HEK293 (cell line): ENCODE data around the gene CCDC158.

Source experiments
- CTCF ChIA-PET: fragments of 350-600 bp; formaldehyde crosslinking; extraction: SDS; loops from one replicate; lab custom pipeline; 2021; ENCODE audit warnings: antibody characterized with exemption; lab: Yijun Ruan, JAX
- POLR2A ChIA-PET: fragments of 300-600 bp; formaldehyde crosslinking; extraction: SDS; loops from one replicate; lab custom pipeline; 2020; ENCODE audit warnings: antibody characterized with exemption, inconsistent platforms; lab: Yijun Ruan, JAX
- H3K27ac ChIP-seq: fragments of 200-500 bp; sonication (Bioruptor generic); 2 replicates; pipeline ENCODE4 v1.5.1; 2014; ENCODE audit warnings: low read depth, low read length, control low read depth, inconsistent platforms; ENCODE audit errors: extremely low read depth
- H3K36me3 ChIP-seq, 2 experiments: fragments of 200-500 bp in 1 of 2; sonication (Bioruptor generic) in 1 of 2; 1 replicate in 1 of 2; 2 replicates in 1 of 2; pipeline ENCODE4 v1.5.1; 2014 to 2017; ENCODE audit warnings: inconsistent platforms in 2 of 2, low read length in 2 of 2; ENCODE audit not compliant: control insufficient read depth in 2 of 2, insufficient read depth in 1 of 2
- H3K4me1 ChIP-seq: fragments of 200-500 bp; sonication (Bioruptor generic); 2 replicates; pipeline ENCODE4 v1.5.1; 2014; ENCODE audit warnings: mild to moderate bottlenecking, low read length, inconsistent platforms; ENCODE audit not compliant: control insufficient read depth, insufficient read depth
- H3K4me3 ChIP-seq: 2 replicates; pipeline ENCODE4 v1.5.1; 2011; ENCODE audit warnings: low read depth, mild to moderate bottlenecking, control low read depth, low read length, moderate library complexity
- H3K9me3 ChIP-seq: fragments of 200-500 bp; sonication (Bioruptor generic); 2 replicates; pipeline ENCODE4 v1.5.1; 2014; ENCODE audit warnings: low read depth, low read length, inconsistent platforms; ENCODE audit not compliant: control insufficient read depth, insufficient read depth
- BCL11A ChIP-seq: fragments of 450-650 bp; formaldehyde crosslinking; IDR thresholded peaks from 2 replicates; pipeline ENCODE4 v1.5.1; 2016; ENCODE audit warnings: low read depth, missing biosample characterization, missing genetic modification characterization
- HOXA7 ChIP-seq: sonication (generic); formaldehyde crosslinking; IDR thresholded peaks from 2 replicates; pipeline ENCODE4 v1.8.1; 2022; ENCODE audit warnings: missing genetic modification reagents, borderline replicate concordance
- KLF16 ChIP-seq: fragments of 450-650 bp; formaldehyde crosslinking; IDR thresholded peaks from 2 replicates; pipeline ENCODE4 v1.5.1; 2017; ENCODE audit warnings: missing biosample characterization, missing genetic modification characterization
- MEIS1 ChIP-seq: sonication (generic); formaldehyde crosslinking; IDR thresholded peaks from 2 replicates; pipeline ENCODE4 v1.8.1; 2022; ENCODE audit warnings: missing genetic modification reagents, mild to moderate bottlenecking, borderline replicate concordance
- REPIN1 ChIP-seq: fragments of 450-650 bp; formaldehyde crosslinking; IDR thresholded peaks from 2 replicates; pipeline ENCODE4 v1.5.1; 2017; ENCODE audit warnings: missing biosample characterization, missing genetic modification characterization, low read depth
- SALL2 ChIP-seq: fragments of 450-650 bp; formaldehyde crosslinking; IDR thresholded peaks from 2 replicates; pipeline ENCODE4 v1.5.0; 2017; ENCODE audit warnings: missing biosample characterization, mild to moderate bottlenecking, missing genetic modification characterization, borderline replicate concordance
- SCRT1 ChIP-seq: fragments of 450-650 bp; formaldehyde crosslinking; IDR thresholded peaks from 2 replicates; pipeline ENCODE4 v1.5.1; 2016; ENCODE audit warnings: missing biosample characterization, missing genetic modification characterization, borderline replicate concordance
- SP3 ChIP-seq: fragments of 450-650 bp; formaldehyde crosslinking; IDR thresholded peaks from 2 replicates; pipeline ENCODE4 v1.5.1; 2016; ENCODE audit warnings: missing biosample characterization, missing genetic modification characterization
- ZBTB21 ChIP-seq: fragments of 450-650 bp; formaldehyde crosslinking; IDR thresholded peaks from 2 replicates; pipeline ENCODE4 v1.5.1; 2017; ENCODE audit warnings: missing biosample characterization, missing genetic modification characterization
- ZBTB7A ChIP-seq: fragments of 450-650 bp; formaldehyde crosslinking; IDR thresholded peaks from 2 replicates; pipeline ENCODE4 v1.5.1; 2016; ENCODE audit warnings: low read depth, missing biosample characterization, missing genetic modification characterization
- ZFP41 ChIP-seq: fragments of 450-650 bp; formaldehyde crosslinking; IDR thresholded peaks from 2 replicates; pipeline ENCODE4 v1.5.1; 2016; ENCODE audit warnings: missing biosample characterization, missing genetic modification characterization, borderline replicate concordance
- ZIC2 ChIP-seq: fragments of 450-650 bp; formaldehyde crosslinking; IDR thresholded peaks from 2 replicates; pipeline ENCODE4 v1.5.1; 2016; ENCODE audit warnings: missing biosample characterization, missing genetic modification characterization
- ZNF112 ChIP-seq: fragments of 450-650 bp; formaldehyde crosslinking; IDR thresholded peaks from 2 replicates; pipeline ENCODE4 v1.5.0; 2017; ENCODE audit warnings: missing biosample characterization, missing genetic modification characterization
- ZNF114 ChIP-seq: fragments of 450-650 bp; formaldehyde crosslinking; IDR thresholded peaks from 2 replicates; pipeline ENCODE4 v1.5.0; 2017; ENCODE audit warnings: missing biosample characterization, missing genetic modification characterization
- ZNF169 ChIP-seq: fragments of 450-650 bp; formaldehyde crosslinking; IDR thresholded peaks from 2 replicates; pipeline ENCODE4 v1.5.1; 2016; ENCODE audit warnings: missing biosample characterization, missing genetic modification characterization
- ZNF174 ChIP-seq: fragments of 450-650 bp; formaldehyde crosslinking; IDR thresholded peaks from 2 replicates; pipeline ENCODE4 v1.5.0; 2017; ENCODE audit warnings: missing biosample characterization, mild to moderate bottlenecking, missing genetic modification characterization
- ZNF2 ChIP-seq: fragments of 450-650 bp; formaldehyde crosslinking; IDR thresholded peaks from 2 replicates; pipeline ENCODE4 v1.5.1; 2016; ENCODE audit warnings: missing biosample characterization, missing genetic modification characterization
- ZNF23 ChIP-seq: fragments of 450-650 bp; formaldehyde crosslinking; IDR thresholded peaks from 2 replicates; pipeline ENCODE4 v1.5.1; 2016; ENCODE audit warnings: missing biosample characterization, missing genetic modification characterization, borderline replicate concordance
- ZNF350 ChIP-seq: fragments of 450-650 bp; formaldehyde crosslinking; IDR thresholded peaks from 2 replicates; pipeline ENCODE4 v1.5.0; 2017; ENCODE audit warnings: missing biosample characterization, mild to moderate bottlenecking, missing genetic modification characterization
- ZNF366 ChIP-seq: fragments of 450-650 bp; formaldehyde crosslinking; conservative IDR thresholded peaks from 2 replicates; pipeline ENCODE4 v1.5.1; 2016; ENCODE audit warnings: missing biosample characterization, missing genetic modification characterization
- ZNF473 ChIP-seq: fragments of 450-650 bp; formaldehyde crosslinking; IDR thresholded peaks from 2 replicates; pipeline ENCODE4 v1.5.1; 2017; ENCODE audit warnings: missing biosample characterization, missing genetic modification characterization
- ZNF530 ChIP-seq: fragments of 450-650 bp; formaldehyde crosslinking; IDR thresholded peaks from 2 replicates; pipeline ENCODE4 v1.5.1; 2016; ENCODE audit warnings: low read depth, missing biosample characterization, missing genetic modification characterization
- ZNF555 ChIP-seq: fragments of 450-650 bp; formaldehyde crosslinking; conservative IDR thresholded peaks from 2 replicates; pipeline ENCODE4 v1.5.1; 2017; ENCODE audit warnings: missing biosample characterization, mild to moderate bottlenecking, missing genetic modification characterization, inconsistent platforms
- ZNF560 ChIP-seq: fragments of 450-650 bp; formaldehyde crosslinking; IDR thresholded peaks from 2 replicates; pipeline ENCODE4 v1.5.1; 2017; ENCODE audit warnings: missing biosample characterization, missing genetic modification characterization, borderline replicate concordance
- ZNF776 ChIP-seq: fragments of 450-650 bp; formaldehyde crosslinking; IDR thresholded peaks from 2 replicates; pipeline ENCODE4 v1.5.0; 2017; ENCODE audit warnings: missing biosample characterization, missing genetic modification characterization, borderline replicate concordance
- ZSCAN23 ChIP-seq: fragments of 450-650 bp; formaldehyde crosslinking; IDR thresholded peaks from 2 replicates; pipeline ENCODE4 v1.5.1; 2016; ENCODE audit warnings: missing biosample characterization, missing genetic modification characterization
- TF ChIP-seq, protein P1 (sequence below): fragments of 450-650 bp; formaldehyde crosslinking; IDR thresholded peaks from 2 replicates; pipeline ENCODE4 v1.5.1; 2016; ENCODE audit warnings: missing biosample characterization, missing genetic modification characterization
- TF ChIP-seq, protein P2 (sequence below): fragments of 450-650 bp; formaldehyde crosslinking; IDR thresholded peaks from 2 replicates; pipeline ENCODE4 v1.5.1; 2016; ENCODE audit warnings: missing biosample characterization, missing genetic modification characterization
- TF ChIP-seq, protein P3 (sequence below): fragments of 450-650 bp; formaldehyde crosslinking; IDR thresholded peaks from 2 replicates; pipeline ENCODE4 v1.5.1; 2016; ENCODE audit warnings: missing biosample characterization, missing genetic modification characterization

Gene CCDC158

DNA sequence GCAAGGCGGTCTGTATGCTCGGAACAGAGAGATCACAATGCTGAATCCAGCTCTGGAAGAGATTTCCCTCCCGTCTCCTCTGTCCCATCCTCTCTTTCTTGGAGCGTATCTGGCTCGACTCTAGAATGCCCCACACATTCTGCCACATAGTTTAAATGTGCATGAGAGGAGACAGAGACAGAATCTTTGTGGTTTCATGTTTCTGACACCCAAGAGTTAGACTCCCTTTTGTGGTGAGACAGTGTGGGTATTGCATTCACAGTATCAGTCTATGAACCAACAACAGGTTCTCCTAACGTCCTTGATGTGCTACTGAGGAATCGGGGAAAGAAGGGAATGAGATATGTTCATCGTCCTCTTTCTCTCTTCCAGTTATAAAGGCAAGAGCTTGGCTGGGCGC, 144.1 kb downstream of the CCDC158 start (continued):
- no peak for TF ChIP-seq ZBTB7A (tag by site-specific recombination)
- TF ChIP-seq, protein P1, sequence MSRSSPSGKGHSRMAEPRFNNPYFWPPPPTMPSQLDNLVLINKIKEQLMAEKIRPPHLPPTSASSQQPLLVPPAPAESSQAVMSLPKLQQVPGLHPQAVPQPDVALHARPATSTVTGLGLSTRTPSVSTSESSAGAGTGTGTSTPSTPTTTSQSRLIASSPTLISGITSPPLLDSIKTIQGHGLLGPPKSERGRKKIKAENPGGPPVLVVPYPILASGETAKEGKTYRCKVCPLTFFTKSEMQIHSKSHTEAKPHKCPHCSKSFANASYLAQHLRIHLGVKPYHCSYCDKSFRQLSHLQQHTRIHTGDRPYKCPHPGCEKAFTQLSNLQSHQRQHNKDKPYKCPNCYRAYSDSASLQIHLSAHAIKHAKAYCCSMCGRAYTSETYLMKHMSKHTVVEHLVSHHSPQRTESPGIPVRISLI (tag by site-specific recombination), result no peak
- TF ChIP-seq ZFP41 (tag by site-specific recombination), result no peak
- TF ChIP-seq REPIN1, result no peak
- TF ChIP-seq ZNF2 (tag by site-specific recombination), result no peak
- TF ChIP-seq ZNF112, result no peak
- no peak for TF ChIP-seq ZNF169 (tag by site-specific recombination)
- no peak for TF ChIP-seq ZNF350 (tag by site-specific recombination)

DNA sequence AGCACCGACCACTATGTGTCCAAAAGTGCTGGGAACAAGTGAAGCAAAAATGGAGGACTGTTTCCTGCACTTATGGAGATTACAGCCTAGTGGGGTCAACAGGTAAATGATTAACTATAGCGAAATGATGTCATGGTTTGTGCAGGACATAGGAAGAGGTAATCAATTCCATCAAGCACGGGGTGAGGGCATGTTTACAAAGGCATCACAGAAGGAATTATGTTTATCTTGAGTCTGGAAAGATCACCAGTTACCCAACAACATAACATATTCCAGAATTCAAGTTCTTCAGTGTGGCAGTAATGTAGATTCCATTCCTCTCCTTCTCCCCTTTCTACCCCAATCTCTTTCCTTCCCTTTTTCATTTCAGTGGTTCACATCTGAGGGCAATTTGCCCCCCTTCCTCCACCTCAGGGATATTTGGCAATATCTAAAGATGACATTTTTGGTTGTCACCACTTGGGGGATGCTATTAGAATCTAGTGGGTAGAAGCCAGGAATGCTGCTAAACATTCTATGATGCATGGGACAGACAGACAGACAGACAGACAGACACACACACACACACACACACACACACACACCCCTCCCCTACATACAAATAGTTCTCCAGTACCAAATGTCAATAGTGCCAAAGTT, 145.3 kb downstream of the CCDC158 start:
- no peak for TF ChIP-seq ZBTB21
- TF ChIP-seq MEIS1 (CRISPR knock-in tag), result no peak
- no peak for TF ChIP-seq ZNF473 (tag by site-specific recombination)
- no peak for TF ChIP-seq ZIC2 (tag by site-specific recombination)
- TF ChIP-seq SALL2, result no peak
- TF ChIP-seq, protein P2, sequence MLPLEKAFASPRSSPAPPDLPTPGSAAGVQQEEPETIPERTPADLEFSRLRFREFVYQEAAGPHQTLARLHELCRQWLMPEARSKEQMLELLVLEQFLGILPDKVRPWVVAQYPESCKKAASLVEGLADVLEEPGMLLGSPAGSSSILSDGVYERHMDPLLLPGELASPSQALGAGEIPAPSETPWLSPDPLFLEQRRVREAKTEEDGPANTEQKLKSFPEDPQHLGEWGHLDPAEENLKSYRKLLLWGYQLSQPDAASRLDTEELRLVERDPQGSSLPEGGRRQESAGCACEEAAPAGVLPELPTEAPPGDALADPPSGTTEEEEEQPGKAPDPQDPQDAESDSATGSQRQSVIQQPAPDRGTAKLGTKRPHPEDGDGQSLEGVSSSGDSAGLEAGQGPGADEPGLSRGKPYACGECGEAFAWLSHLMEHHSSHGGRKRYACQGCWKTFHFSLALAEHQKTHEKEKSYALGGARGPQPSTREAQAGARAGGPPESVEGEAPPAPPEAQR, result no peak
- no peak for TF ChIP-seq ZNF560
- TF ChIP-seq, protein P3, sequence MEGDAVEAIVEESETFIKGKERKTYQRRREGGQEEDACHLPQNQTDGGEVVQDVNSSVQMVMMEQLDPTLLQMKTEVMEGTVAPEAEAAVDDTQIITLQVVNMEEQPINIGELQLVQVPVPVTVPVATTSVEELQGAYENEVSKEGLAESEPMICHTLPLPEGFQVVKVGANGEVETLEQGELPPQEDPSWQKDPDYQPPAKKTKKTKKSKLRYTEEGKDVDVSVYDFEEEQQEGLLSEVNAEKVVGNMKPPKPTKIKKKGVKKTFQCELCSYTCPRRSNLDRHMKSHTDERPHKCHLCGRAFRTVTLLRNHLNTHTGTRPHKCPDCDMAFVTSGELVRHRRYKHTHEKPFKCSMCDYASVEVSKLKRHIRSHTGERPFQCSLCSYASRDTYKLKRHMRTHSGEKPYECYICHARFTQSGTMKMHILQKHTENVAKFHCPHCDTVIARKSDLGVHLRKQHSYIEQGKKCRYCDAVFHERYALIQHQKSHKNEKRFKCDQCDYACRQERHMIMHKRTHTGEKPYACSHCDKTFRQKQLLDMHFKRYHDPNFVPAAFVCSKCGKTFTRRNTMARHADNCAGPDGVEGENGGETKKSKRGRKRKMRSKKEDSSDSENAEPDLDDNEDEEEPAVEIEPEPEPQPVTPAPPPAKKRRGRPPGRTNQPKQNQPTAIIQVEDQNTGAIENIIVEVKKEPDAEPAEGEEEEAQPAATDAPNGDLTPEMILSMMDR (tag by site-specific recombination), result no peak
- TF ChIP-seq SP3 (tag by site-specific recombination), result no peak
- TF ChIP-seq ZNF114 (tag by site-specific recombination), result no peak
- no peak for TF ChIP-seq ZNF555 (tag by site-specific recombination)
- no peak for TF ChIP-seq ZNF776 (tag by site-specific recombination)
- no peak for TF ChIP-seq ZNF366 (tag by site-specific recombination)
- TF ChIP-seq KLF16, result no peak
- TF ChIP-seq, all 188 proteins: peak for 0
- H3K36me3 ChIP-seq, result no peaks in the 10 kb centered on the region
- H3K4me3 ChIP-seq, result no peak overlapping the region
- no peak overlapping the region for H3K27ac ChIP-seq
- H3K4me1 ChIP-seq, result no peaks in the 10 kb centered on the region
- no peaks in the 10 kb centered on the region for H3K9me3 ChIP-seq
- ChIA-PET CTCF (interaction anchor here (0.6 to 0.7 kb wide), 2 partner anchors 12 to 94 kb away, joined by 3 to 4 read pairs; no protein-coding TSS in a partner anchor), POLR2A (no interaction called here)

DNA sequence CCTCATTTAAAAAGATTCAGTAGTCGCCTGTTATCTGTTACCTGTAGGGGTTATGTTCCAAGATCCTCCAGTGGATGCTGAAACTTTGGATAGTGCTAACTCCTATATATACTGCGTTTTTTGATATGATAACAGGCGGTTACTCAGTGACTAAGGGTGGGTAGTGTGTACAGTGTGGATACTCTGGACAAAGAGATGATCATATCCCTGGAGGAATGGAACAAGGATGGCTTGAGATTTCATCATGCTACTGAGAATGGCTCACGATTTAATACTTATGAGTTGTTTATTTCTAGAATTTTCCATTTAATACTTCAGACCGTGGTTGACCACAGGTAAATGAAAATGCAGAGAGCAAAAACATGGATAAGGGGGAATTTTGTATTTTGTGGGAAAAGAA, 147.9 kb downstream of the CCDC158 start:
- no peaks in the 10 kb centered on the region for H3K4me1 ChIP-seq
- no peak overlapping the region for H3K27ac ChIP-seq
- CTCF ChIA-PET, result no interaction called here
- H3K36me3 ChIP-seq, result no peaks in the 10 kb centered on the region
- no peak overlapping the region for H3K4me3 ChIP-seq
- POLR2A ChIA-PET, result no interaction called here
- no peaks in the 10 kb centered on the region for H3K9me3 ChIP-seq
- TF ChIP-seq SCRT1 (no peak), ZNF530 (no peak), ZNF23 (tag by site-specific recombination) (no peak), ZNF112 (no peak), HOXA7 (CRISPR knock-in tag) (no peak), ZNF174 (tag by site-specific recombination) (no peak), BCL11A (tag by site-specific recombination) (no peak), ZSCAN23 (tag by site-specific recombination) (no peak)
